Mammary epithelial cell (primary cell): ENCODE results near the gene UGT3A2.
A peak's percentile ranks its signal among the peaks of the same experiment; 100 is the strongest.

Experiments used
- EZH2 ChIP-seq: IDR thresholded peaks from 2 replicates; pipeline ENCODE4 v1.6.1; 2012; ENCODE audit warnings: low read length, inconsistent platforms, borderline replicate concordance
- TF ChIP-seq, protein P1 (sequence below), 2 donors: IDR thresholded peaks in 1 of 2; conservative IDR thresholded peaks in 1 of 2; 2 replicates each; pipeline ENCODE4 v1.5.1; 2011 to 2012; ENCODE audit warnings: inconsistent platforms in 2 of 2, low read length in 2 of 2, mild to moderate bottlenecking in 2 of 2, control low read depth in 1 of 2, low read depth in 1 of 2; ENCODE audit not compliant: insufficient read depth in 1 of 2; ENCODE audit errors: extremely low read depth in 1 of 2

DNA sequence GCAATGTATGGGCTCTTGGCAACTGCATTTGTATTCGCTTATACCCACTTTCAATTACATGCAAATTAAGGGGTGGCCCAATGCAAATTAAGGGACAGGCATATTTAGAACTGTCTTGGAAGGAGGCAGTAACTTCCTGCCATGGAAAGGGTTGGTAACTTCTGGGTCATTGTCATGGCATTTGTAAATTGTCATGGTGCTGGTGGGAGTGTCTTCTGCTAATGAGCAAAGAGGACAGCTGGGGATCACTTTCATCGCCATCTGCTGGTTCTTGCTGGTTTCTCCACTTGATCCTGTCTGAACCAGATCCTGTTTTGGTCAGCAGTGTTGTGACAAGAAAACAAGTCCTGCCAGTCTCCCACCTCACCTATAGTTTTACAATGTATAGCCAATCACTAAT lies 23.3 kb upstream of the UGT3A2 start:
- TF ChIP-seq, protein P1, sequence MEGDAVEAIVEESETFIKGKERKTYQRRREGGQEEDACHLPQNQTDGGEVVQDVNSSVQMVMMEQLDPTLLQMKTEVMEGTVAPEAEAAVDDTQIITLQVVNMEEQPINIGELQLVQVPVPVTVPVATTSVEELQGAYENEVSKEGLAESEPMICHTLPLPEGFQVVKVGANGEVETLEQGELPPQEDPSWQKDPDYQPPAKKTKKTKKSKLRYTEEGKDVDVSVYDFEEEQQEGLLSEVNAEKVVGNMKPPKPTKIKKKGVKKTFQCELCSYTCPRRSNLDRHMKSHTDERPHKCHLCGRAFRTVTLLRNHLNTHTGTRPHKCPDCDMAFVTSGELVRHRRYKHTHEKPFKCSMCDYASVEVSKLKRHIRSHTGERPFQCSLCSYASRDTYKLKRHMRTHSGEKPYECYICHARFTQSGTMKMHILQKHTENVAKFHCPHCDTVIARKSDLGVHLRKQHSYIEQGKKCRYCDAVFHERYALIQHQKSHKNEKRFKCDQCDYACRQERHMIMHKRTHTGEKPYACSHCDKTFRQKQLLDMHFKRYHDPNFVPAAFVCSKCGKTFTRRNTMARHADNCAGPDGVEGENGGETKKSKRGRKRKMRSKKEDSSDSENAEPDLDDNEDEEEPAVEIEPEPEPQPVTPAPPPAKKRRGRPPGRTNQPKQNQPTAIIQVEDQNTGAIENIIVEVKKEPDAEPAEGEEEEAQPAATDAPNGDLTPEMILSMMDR (conservative IDR thresholded peaks at IDR 0.05 in 1 of 2, IDR thresholded peaks at IDR 0.05 in 1 of 2; ENCODE audit: extremely low read depth in 1 of 2, insufficient read depth in 1 of 2, low read depth in 1 of 2, low read length in 2 of 2), result peak; percentile 21 to 48
- no peak for TF ChIP-seq EZH2
